Measurements from ENCODE around the gene GNA12.

GNA12 gene

DNA sequence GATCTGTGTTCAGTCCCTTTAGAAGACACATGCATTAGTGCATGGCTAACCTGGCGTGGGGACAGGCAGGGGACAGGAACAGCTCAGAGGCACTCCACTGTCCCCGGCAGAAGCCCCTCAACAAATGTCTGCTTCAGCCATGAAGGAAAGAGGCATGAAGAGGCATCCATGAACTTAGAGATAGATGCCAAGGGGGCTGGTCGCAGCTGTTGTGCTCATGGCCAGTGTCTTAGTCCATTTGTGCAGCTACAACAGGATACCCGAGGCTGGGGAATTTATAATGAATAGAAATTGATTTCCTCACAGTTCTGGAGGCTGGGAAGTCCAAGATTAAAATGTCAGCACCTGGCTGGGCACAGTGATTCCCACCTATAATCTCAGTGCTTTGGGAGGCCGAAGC lies 14.5 kb upstream of the GNA12 start:
- TF ChIP-seq GATA2 (IDR thresholded peaks at IDR 0.05; ENCODE audit: low read depth, low read length) (no peak), GATA3 (IDR thresholded peaks at IDR 0.05; ENCODE audit: low read depth, low read length) (no peak)

DNA sequence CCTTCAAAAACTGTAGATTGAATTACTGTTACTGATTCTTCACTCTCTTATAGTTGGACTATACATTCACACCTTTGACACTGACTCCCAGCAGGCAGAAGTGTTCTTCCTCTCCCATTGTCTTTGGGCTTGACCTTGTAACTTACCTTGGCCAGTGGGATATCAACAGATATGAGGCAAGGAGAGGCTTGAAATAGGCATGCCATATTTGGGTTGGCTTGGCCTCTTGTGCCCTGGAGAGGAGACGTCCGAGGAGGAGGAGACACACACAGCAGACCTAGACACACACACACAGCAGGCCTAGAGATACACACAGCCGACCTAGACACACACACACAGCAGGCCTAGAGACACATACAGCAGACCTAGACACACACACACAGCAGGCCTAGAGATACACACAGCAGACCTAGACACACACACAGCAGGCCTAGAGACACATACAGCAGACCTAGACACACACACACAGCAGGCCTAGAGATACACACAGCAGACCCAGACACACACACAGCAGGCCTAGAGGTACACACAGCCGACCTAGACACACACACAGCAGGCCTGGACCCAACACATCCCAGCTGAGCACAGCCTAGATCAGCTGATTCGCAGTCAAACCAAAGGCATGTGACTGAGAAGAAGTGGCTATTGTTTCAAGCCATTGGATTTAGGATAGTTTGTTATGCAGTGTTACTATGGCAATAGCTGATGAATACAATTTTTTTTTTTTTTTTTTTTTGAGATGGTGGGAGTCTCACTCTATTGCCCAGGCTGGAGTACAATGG lies 12.5 kb upstream of the GNA12 start:
- TF ChIP-seq GATA3 (IDR thresholded peaks at IDR 0.05; ENCODE audit: low read depth, low read length): no peak
- no peak for TF ChIP-seq GATA2 (IDR thresholded peaks at IDR 0.05; ENCODE audit: low read depth, low read length)

- TF ChIP-seq GATA2 (IDR thresholded peaks at IDR 0.05; ENCODE audit: low read depth, low read length) (no peak), GATA3 (IDR thresholded peaks at IDR 0.05; ENCODE audit: low read depth, low read length) (no peak)
Measured at GRCh38 chr7:2855386-2855785, 11.3 kb upstream of the GNA12 start.

- no peak for TF ChIP-seq GATA3 (IDR thresholded peaks at IDR 0.05; ENCODE audit: low read depth, low read length)
- no peak for TF ChIP-seq GATA2 (IDR thresholded peaks at IDR 0.05; ENCODE audit: low read depth, low read length)
Measured at GRCh38 chr7:2853147-2853546, 9.0 kb upstream of the GNA12 start.

DNA sequence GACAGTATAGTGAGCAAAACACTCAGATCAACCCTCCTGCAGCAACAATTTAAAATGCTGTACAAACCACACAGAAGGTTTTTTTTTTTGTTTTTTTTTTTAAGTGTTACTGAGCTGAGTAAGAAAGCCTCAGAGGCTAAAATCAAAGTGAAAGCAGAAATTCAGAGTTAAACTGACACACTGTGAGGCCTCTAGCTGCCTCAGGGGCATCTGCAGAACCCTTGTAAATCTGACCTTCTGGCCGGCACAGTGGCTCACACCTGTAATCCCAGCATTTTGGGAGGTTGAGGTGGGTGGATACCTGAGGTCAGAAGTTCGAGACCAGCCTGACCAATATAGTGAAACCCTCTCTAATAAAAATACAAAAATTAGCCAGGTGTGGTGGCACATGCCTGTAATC lies 7.4 kb upstream of the GNA12 start:
- TF ChIP-seq GATA2 (IDR thresholded peaks at IDR 0.05; ENCODE audit: low read depth, low read length) (no peak), GATA3 (IDR thresholded peaks at IDR 0.05; ENCODE audit: low read depth, low read length) (no peak)

DNA sequence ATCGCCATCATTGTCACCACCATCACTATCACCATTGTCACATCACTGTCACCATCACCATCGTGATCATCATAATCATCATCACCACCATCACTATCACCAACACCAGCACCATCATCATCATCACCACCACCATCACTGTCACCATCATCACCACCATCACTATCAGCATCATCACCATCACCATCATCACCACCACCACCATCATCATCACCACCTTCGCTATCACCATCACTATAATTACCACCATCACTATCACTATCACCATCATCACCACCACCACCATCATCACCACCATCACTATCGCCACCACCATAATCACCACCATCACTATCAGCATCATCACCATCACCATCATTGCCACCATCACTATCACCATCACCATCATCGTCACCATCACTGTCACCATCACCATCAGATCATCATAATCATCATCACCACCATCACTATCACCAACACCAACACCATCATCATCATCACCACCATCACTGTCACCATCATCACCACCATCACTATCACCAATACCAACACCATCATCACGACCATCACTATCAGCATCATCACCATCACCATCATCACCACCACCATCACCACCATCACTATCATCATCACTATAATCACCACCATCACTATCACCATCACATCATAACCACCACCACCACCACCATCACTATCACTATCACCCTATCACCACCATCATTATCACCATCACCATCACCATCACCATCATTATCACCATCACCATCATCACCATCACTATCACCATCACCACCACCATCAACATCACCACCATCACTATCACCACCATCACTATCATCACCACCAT lies 6.0 kb upstream of the GNA12 start:
- TF ChIP-seq GATA2 (IDR thresholded peaks at IDR 0.05; ENCODE audit: low read depth, low read length) (no peak), GATA3 (IDR thresholded peaks at IDR 0.05; ENCODE audit: low read depth, low read length) (no peak)

- TF ChIP-seq GATA2 (IDR thresholded peaks at IDR 0.05; ENCODE audit: low read depth, low read length) (no peak), GATA3 (IDR thresholded peaks at IDR 0.05; ENCODE audit: low read depth, low read length) (no peak)
Measured at GRCh38 chr7:2845034-2845592, 1.0 kb upstream of the GNA12 start.

DNA sequence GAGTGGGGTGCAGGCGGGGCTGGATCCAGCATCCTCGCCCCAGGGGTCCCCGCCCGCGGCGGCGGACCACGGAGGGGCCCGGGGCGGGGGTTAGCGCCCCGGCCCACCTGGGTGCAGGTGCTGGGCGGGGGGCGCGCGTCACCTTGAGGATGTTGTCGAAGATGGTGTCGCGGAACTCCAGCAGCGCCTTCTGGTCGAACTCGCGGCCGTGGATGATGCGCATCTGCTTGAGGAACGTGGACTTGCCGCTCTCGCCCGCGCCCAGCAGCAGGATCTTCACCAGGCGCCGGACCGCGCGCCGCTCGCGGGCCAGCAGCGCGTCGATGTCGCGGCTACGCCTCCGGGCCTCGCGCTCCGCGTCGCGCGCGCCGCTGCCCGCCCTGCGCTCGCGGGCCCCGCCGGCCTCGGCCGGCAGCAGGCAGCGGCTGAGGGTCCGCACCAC lies 376 bp downstream of the GNA12 start:
- TF ChIP-seq GATA3 (IDR thresholded peaks at IDR 0.05; ENCODE audit: low read depth, low read length): no peak
- TF ChIP-seq GATA2 (IDR thresholded peaks at IDR 0.05; ENCODE audit: low read depth, low read length): no peak

DNA sequence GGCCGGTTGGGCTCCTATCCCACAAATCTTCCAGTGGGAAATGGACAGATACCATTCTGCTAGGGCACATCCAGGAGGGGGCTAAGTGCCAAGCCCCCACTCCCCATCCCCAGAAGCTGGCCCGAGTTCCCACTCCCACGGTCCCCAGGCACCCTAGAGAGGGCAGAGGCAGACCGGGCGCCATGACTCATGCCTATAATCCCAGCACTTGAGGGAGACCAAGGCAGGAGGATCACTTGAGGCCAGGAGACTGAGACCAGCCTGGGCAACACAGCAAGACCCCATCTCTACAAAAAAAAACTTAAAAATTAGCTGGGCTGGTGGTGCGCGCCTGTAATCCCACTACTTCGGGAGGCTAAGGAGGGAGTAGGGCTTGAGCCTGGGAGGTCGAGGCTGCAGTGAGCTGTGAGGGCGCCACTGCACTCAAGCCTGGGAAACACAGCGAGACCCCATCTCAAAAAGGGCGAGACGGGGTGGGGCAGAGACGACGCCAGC lies 870 bp downstream of the GNA12 start:
- TF ChIP-seq GATA3 (IDR thresholded peaks at IDR 0.05; ENCODE audit: low read depth, low read length): no peak
- no peak for TF ChIP-seq GATA2 (IDR thresholded peaks at IDR 0.05; ENCODE audit: low read depth, low read length)

DNA sequence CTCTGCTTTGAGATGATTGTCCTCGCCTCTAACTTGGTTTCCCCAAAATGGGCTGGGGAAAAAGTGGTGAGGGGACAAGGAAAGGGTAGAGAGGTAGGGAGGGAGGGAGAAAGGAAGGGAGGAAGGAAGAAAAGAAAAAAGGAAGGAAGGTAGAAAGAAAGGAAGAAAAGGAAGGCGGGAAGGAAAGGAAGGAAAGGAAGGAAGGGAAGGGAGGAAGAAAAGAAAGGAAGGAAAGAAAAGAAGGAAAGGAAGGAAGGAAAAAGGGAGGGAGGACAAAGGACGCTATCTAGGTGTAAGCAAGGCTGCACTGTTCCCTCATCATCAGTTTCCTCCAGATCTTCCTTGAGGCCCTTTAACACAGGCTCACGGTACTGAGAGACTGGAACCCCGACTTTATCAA lies 2.2 kb downstream of the GNA12 start:
- TF ChIP-seq GATA3 (IDR thresholded peaks at IDR 0.05; ENCODE audit: low read depth, low read length) (no peak), GATA2 (IDR thresholded peaks at IDR 0.05; ENCODE audit: low read depth, low read length) (no peak)

DNA sequence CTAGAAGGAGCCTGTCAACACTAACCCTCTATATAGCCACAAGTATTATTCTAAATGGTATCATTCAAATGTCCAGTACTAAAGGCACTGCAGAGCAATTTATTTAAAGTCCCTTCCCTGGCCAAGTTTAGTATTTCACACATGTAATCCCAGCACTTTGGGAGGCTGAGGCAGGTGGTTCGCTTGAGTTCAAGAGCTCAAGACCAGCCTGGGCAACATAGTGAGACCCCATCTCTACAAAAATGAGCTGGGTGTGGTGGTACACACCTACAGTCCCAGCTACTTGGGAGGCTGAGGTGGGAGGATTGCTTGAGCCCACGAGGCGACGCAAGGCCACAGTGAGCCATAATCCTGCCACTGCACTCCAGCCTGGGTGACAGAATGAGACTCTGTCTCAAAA lies 3.6 kb downstream of the GNA12 start:
- TF ChIP-seq GATA2 (IDR thresholded peaks at IDR 0.05; ENCODE audit: low read depth, low read length) (no peak), GATA3 (IDR thresholded peaks at IDR 0.05; ENCODE audit: low read depth, low read length) (no peak)

- no peak for TF ChIP-seq GATA2 (IDR thresholded peaks at IDR 0.05; ENCODE audit: low read depth, low read length)
- no peak for TF ChIP-seq GATA3 (IDR thresholded peaks at IDR 0.05; ENCODE audit: low read depth, low read length)
Measured at GRCh38 chr7:2838873-2839578, 5.1 kb downstream of the GNA12 start.

- TF ChIP-seq GATA3 (IDR thresholded peaks at IDR 0.05; ENCODE audit: low read depth, low read length) (no peak), GATA2 (IDR thresholded peaks at IDR 0.05; ENCODE audit: low read depth, low read length) (no peak)
Measured at GRCh38 chr7:2838451-2838850, 5.7 kb downstream of the GNA12 start.

DNA sequence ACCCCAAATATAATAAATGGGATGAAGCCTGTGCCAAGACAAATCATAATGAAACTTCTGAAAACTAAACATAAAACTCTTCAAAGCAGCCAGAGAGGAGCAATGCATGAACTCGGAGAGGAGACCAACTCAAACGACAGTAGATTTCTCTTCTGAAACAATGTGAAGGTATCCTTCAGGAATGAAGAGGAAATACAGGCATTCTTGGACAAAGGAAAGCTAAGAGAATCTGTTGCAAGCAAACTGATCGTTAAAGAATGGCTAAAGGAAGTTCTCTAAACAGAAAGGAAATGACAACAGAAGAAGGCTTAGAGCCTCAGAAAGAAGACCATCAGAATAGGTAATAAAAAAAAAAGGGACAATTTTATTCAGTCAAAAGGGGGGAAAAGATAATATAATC lies 6.6 kb downstream of the GNA12 start:
- TF ChIP-seq GATA2 (IDR thresholded peaks at IDR 0.05; ENCODE audit: low read depth, low read length) (no peak), GATA3 (IDR thresholded peaks at IDR 0.05; ENCODE audit: low read depth, low read length) (no peak)

Measured in SH-SY5Y (cell line).